CD4-positive, alpha-beta T cell treated with Interleukin-6 for 4 hours (primary cell): ENCODE results near the gene NECTIN1.
A peak's percentile ranks its signal among the peaks of the same experiment; 100 is the strongest.

Source experiments
- DNase-seq: peaks from one replicate; pipeline ENCODE4 v3.0.0-alpha.2; 2020; ENCODE audit warnings: mixed read lengths

NECTIN1 gene, protein sequence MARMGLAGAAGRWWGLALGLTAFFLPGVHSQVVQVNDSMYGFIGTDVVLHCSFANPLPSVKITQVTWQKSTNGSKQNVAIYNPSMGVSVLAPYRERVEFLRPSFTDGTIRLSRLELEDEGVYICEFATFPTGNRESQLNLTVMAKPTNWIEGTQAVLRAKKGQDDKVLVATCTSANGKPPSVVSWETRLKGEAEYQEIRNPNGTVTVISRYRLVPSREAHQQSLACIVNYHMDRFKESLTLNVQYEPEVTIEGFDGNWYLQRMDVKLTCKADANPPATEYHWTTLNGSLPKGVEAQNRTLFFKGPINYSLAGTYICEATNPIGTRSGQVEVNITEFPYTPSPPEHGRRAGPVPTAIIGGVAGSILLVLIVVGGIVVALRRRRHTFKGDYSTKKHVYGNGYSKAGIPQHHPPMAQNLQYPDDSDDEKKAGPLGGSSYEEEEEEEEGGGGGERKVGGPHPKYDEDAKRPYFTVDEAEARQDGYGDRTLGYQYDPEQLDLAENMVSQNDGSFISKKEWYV

DNA sequence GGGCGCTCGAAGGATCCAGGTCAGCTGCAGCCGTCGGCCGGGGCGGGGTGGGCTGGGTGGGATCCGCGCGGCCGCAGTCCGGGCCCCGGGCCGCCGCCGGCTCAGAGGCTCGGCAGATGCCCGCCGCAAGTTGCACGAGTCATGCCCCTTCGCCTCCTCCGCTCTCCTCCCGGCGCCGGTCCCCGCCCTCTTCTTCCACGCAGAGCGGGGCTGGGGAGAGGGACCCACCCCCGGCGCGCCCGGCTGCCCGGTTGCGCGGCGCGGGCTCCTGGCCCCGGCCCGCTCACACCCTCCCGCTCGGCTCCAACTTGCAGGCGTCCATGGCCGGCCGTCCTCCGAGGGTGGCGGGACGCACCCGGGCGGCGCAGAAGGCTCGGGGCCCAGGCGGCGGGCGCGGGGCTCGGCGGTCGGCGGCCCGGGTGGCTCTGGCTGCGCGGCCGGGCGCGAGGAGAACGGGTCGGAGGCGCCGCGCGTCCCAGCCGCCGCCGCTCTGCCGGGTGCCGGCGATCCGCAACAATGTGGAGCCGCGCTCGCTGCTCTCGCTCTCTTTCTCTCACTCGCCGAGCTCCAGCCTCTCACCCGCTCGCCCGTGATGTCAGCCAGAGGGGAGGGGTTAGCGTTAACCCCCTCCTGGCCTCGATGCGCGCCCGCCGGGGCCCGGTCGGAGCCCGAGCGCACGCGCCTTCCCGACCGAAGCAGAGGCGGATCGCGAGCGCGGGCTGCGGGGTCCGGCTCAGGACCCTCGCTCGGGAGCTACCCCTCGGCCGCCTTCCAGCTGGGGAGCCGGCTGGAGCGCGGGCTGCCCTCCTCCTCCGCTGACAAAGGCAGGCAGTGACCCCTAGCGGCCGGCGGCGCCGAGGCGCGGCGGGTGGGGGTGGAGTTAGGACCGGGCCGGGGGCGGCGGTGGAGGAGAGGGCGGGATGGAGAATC is at the start of gene NECTIN1:
Gene NECTIN1, minus strand, starts transcription at position 550 of the 930 bp plus-strand sequence. CDS start 647 bp downstream, outside the sequence.
- peak; percentile 89 for DNase-seq

DNA sequence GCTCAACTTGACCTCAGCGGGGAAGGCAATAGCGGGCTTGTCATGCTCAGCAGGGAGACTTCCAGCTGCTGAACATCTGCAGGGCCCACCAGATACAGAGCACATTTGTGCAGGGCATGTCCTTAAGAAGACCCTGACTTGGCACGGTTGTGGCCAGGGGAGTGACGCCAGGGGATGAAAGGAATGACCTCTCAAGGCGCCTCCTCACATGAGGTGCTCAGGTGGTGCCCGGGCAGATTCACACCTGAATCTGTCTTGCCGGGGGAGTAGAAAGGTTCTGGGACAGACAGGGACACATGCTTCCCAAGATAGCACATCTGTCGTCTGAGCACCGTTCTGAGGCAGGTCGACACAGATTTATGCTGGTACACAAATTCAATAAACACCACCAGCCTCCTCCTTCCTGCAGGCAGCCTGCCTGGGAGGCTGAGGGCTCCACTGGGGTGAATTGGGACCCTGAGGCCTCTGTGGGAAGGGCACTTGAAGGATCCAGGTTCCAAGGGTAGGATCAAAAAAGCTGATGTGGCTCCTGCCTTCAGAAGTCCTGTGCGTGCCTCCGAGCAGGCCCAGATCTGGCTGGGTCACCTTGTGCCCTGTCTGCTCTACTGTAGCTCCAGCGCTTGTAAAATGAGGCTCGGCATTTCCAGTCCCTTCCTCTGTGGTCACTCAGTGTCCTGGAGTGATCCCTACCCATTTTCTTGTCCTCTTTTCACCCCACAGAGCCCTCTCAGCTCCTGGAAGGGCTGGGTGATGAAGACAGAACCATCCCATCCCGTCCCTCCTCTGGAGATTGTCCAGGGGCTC is 49.6 kb upstream of the NECTIN1 start:
- DNase-seq, result no peak

- no peak for DNase-seq
These were observed 48.9 kb upstream of the NECTIN1 start for GRCh38 chr11:119777940-119778339.

DNA sequence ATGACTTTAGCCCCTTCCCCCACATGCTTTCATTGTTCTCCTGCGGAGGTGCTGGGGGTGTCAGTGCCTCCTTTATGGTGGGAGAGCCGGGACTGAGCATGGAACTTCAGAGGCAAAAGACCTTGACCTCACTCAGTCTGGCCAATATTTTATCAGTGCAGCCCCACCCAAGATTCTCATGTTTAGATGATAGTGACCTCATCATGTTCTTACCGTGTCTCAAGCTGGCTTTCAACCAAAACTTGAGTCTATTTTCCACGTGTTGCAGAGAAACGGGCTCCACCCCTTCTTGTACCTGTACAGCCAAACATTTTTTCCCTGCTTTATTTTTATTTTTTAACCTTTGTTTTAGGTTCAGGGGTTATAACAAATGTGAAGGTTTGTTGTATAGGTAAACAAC is 47.7 kb upstream of the NECTIN1 start:
- DNase-seq, result no peak

GRCh38 chr11:119776031-119776636 is 47.1 kb upstream of the NECTIN1 start:
- DNase-seq, result no peak

DNA sequence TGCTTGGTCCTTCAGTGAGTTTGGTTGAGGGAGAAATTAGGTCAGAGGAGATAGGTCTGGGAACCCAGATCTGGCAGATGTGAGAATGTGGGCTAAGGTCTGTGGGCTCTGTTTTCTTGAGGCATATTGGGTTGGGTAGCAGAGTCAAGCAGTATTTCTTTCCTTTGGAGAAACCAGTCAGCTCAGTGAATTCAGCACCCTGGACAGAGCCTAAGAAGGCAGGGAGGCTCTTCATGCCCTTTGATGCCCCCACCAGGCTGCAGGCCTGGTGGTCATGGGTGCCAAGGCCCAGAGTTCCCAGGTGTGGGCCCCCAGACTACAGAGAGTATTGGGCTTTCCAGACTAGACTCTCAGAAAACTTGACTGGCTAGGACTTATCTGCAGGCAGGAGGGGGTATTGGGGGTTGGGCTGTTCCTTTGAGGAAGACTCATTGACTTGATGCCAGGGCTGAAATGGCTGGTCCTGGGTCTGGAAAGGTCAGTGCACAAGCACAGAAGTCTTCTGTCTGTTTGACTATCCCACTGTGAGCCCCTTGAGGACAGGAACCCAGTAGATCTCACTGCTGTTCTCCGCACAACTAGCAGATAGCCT is 45.3 kb upstream of the NECTIN1 start:
- no peak for DNase-seq

DNA sequence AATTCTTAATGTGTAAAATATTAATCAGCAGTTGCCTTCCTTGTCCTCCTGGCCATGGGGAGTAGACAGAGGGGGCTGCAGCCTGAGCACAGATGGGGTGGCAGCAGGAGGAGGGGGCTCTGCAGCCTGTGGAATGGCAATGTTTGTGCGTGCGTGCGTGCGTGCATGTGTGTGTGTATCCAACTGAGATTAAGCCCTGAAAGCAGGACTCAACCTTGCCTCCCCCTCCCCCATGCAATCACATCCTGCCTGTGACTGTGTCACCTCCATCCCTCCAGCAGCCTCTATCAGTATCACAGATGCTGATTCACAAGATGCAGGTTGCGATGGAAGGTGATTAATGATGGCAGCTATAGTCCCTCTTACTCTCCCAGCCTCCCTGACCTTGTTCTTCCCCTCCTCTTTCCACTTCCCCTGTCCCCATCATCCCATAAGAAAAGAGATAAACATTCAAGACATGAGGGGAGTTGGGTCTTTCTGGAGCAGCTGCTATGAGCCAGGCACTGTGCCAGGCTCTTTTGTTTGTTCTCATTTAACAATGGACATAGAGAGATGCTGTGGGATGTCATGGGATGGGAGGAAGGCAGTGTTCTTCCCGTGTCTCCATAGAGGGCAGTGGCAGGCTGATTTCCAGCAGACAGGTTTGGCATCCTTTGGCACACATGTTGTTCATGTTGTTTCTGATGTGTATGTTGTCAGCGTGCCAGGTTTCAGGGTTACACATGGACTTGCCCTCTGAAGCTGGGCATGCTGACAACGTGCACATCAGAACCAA is 43.8 kb upstream of the NECTIN1 start:
- no peak for DNase-seq

DNA sequence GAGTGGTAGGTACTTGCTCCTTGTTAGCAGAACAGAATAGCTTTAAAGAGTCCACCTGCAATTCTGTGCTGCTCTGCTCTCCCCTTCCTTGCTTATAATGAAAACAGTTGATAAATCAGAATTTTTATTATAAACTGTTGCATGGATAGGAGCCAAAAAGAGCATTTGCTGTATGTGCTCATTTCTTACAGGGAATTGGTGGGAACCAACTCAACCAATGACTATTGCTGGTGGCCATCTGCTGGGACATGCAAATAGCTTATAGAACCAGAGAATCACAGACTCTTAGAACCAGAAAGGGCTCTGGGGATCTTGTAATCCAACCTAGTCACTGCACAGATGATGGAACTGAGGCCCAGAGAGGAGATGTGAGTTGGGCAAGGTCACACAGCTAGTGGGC is 43.1 kb upstream of the NECTIN1 start:
- DNase-seq, result no peak

DNA sequence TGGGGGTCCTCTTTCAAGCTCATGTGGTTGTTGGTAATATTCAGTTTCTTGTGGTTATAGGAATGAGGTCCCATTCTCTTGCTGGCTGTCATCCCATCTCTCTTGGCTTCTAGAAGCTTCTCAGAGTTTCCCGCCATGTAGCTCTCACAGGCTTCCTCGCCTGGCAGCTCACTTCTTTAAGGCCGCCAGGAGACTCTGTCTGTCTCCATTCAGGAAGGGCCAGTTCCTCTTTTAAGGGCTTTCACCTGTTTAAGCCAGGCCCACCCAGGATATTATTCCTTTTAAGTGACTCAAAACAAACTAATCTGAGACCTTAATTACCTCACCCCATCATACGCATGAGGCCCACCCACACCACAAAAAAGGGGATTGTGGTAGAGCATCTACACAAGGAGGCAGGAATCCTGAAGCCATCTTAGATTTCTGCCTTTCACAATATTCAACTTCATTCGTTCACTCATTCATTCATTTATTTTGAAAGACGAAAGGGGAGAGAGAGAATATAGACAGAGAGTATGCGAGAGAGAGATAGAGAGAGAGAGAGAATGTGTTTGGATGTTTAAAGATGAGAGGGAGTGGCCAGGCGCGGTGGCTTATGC is 42.3 kb upstream of the NECTIN1 start:
- DNase-seq, result no peak

- DNase-seq, result no peak
These were observed 36.6 kb upstream of the NECTIN1 start for GRCh38 chr11:119765628-119766027.

- DNase-seq, result no peak
These were observed 35.3 kb upstream of the NECTIN1 start for GRCh38 chr11:119764108-119764868.

DNA sequence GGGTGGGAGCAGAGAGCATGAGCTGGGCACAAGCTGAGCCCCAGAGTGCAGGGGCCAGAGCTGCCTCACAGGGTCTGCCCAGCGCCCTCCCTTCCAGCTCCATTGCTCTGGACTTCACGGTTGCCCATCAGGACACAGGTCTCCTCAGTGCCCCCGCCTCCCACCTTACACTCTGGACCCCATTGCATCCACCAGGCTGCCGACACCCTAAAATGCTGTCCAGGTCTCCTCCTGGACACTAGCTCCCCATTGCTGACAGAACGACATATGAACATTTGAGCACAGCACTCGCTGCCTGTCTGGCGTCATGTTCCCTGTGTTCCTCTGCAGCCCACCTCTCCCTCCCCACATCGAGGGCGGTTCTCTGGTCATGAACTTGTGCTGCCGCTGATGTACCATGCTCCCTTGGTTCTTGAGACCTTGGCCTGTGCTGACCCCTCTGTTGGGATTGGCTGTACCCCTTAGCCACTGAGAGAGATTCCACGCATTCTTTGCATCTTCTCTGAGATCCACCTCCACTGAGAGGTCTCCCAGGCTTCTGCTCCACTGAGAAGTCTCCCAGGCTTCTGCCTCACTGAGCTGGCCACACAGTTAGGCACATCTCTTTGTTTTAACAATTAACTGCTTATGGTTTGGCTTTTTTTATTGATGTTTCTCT is 34.2 kb upstream of the NECTIN1 start:
- DNase-seq, result no peak

GRCh38 chr11:119759747-119760412 is 30.9 kb upstream of the NECTIN1 start:
- DNase-seq, result no peak

GRCh38 chr11:119759324-119759723 is 30.3 kb upstream of the NECTIN1 start:
- DNase-seq, result no peak

DNA sequence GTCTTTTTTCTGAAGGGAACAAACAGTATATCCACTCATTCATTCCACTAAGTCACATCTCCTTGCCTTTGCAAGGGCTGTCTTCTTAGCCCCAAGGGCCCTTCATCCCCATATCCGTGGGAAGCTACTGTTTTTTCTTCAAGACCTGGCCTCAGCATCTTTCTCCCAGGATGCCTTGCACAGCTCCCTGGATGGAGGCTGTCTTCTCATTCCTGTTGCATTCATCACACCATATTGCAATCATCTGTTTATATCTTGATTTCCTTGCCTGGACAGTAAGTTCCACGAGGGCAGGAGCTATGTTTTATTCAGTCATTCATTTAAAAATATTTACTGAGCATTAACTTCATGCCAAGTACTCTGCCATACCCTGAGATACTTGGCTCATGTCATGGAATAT is 29.3 kb upstream of the NECTIN1 start:
- no peak for DNase-seq

DNA sequence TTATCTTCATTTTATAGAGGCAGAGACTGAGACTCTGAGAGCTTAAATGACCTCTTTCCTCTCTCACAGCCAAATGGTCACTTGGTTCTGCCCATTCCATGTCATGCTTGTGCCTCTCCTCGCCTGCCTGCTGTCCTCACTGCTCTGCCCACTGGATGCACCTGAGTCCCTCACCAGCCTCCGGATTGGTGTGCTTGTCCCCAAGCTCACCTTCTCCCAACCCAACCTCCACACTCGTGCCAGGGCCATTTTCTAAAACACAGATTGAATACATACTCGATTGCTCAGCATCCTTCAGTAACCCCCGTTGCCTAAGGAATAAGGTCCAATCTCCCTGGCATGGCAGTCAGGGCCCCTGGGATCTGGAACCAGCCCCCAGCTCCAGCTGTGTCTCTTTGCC is 28.4 kb upstream of the NECTIN1 start:
- DNase-seq, result no peak

DNA sequence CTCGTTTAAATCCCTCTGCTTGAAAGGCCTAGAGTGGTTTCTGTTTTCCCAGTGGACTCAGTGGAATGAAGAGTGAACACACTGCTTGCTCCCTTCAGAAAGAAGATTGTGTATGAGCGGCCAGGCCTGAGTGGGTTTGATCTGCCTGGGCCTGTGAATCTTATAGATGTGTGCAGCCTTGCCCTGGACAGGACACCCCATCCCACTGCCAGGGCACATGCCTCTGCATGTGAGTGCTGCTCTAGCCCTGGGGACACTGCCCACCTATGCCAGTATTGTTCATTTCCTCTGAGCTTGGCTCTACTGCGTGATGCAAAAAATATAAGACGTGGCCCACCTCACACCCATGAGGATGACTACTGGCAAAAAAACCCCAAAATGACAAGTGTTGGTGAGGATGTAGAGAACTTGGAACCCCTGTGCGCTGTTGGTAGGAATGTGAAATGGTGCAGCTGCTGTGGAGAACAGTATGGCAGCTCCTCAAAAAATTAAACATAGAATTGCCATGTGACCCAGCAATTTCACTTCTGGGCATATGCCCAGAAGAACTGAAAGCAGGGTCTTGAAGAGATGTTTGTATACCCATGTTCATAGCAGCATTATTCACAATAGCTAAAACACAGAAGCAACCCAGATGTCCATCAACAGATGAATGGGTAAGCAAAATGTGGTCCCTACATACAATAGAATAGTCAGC is 27.3 kb upstream of the NECTIN1 start:
- no peak for DNase-seq
